ENCODE results near the gene GOLGA8B. TPM values are rescaled to one million over a fixed set of nuclear protein-coding genes. Genes with fewer than 3 reads are reported as not detected.

GOLGA8B gene
- total and polyA plus RNA-seq, 2 of the 8 experiments (the other 6 are each of a cell fraction or from before 2014, with no cell fraction given), result 14.1 to 23.3 TPM

DNA sequence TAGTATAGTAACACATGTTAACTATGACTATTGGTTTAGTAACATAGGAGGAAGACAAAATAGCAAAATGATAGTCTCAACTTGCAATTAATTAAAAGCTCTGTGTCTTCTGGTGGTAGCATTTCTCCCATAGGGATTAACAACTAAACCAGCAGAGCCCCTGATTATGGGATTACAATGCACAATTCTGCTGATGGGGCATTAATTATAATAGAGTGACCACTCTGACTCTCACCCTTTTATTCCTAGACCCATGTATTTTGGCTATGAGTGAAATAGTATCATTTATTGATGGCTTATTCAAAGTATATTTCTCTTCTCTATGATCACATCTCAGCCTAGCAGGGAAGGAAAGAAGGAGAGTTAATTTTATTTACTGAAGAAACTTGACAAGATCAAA, 17.5 kb upstream of the GOLGA8B start:
- H3K27ac ChIP-seq (ENCODE audit: low read depth, low read length), result no peak overlapping the region
- no peak overlapping the region for H3K9ac ChIP-seq (replicated peaks in 1 of 4; ENCODE audit: extremely low read depth in 1 of 4, low read depth in 3 of 4, low read length in 3 of 4)
- FAIRE-seq (no peak), DNase-seq (ENCODE audit: low read depth in 1 of 2, low spot score in 2 of 2) (no peak)
- no peak overlapping the region for H4K91ac ChIP-seq (replicated peaks; ENCODE audit: insufficient read length, low read length)
- no peak overlapping the region for H2BK20ac ChIP-seq (ENCODE audit: low read length)
- no peak overlapping the region for H2AFZ ChIP-seq (ENCODE audit: low read length)
- TF ChIP-seq POLR2AphosphoS5 (IDR thresholded peaks at IDR 0.05; ENCODE audit: low read depth, low read length) (no peak), SP2 (IDR thresholded peaks at IDR 0.05; ENCODE audit: low read length) (no peak), ASH2L (IDR thresholded peaks at IDR 0.05; ENCODE audit: low read length) (no peak), MAFK (IDR thresholded peaks at IDR 0.05; ENCODE audit: low read depth, low read length) (peak; percentile 7; the same call in 1 of the 2 replicates)
- TF ChIP-seq, protein P1, sequence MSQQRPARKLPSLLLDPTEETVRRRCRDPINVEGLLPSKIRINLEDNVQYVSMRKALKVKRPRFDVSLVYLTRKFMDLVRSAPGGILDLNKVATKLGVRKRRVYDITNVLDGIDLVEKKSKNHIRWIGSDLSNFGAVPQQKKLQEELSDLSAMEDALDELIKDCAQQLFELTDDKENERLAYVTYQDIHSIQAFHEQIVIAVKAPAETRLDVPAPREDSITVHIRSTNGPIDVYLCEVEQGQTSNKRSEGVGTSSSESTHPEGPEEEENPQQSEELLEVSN (IDR thresholded peaks at IDR 0.05), result no peak
- H3K4ac ChIP-seq (replicated peaks; ENCODE audit: insufficient read length, low read depth, low read length), result no peak overlapping the region
- no peak overlapping the region for H3K18ac ChIP-seq (ENCODE audit: extremely low read depth, low read length)
- POLR2A ChIA-PET (ENCODE audit: partially characterized antibody), result no interaction called here
- H4K20me1 ChIP-seq (replicated peaks in 1 of 2; ENCODE audit: control insufficient read depth in 1 of 2, insufficient read depth in 2 of 2, low read length in 2 of 2), result no peaks in the 10 kb centered on the region
- H3K79me1 ChIP-seq (ENCODE audit: low read depth, low read length), result no peaks in the 10 kb centered on the region
- no peak overlapping the region for H3K14ac ChIP-seq (ENCODE audit: insufficient read length)
- H3K9me3 ChIP-seq (ENCODE audit: insufficient read depth in 2 of 2, low read depth in 1 of 2, low read length in 1 of 2), result no peaks in the 10 kb centered on the region
- H3K56ac ChIP-seq (replicated peaks; ENCODE audit: insufficient read length, low read depth, low read length), result no peak overlapping the region
- H3K23me2 ChIP-seq (ENCODE audit: low read depth, low read length), result no peaks in the 10 kb centered on the region
- H2BK120ac ChIP-seq (replicated peaks; ENCODE audit: low read depth, low read length), result no peak overlapping the region
- CTCF ChIA-PET (ENCODE audit: partially characterized antibody), result no interaction called here
- no peak overlapping the region for H4K5ac ChIP-seq (ENCODE audit: insufficient read length, low read depth, low read length)
- H3K79me2 ChIP-seq (ENCODE audit: control insufficient read depth in 1 of 2, insufficient read depth in 2 of 2, low read length in 2 of 2), result no peaks in the 10 kb centered on the region
- H3K4me1 ChIP-seq (replicated peaks in 1 of 4; ENCODE audit: control insufficient read depth in 3 of 4, insufficient read depth in 4 of 4, low read length in 3 of 4), result no peaks in the 10 kb centered on the region
- H3K36me3 ChIP-seq (ENCODE audit: control insufficient read depth in 2 of 4, insufficient read depth in 4 of 4, low read length in 3 of 4), result no peaks in the 10 kb centered on the region
- H3K4me3 ChIP-seq (ENCODE audit: extremely low read depth in 1 of 4, insufficient read depth in 2 of 4, low read depth in 3 of 4, low read length in 4 of 4), result no peak overlapping the region
- H4K8ac ChIP-seq (ENCODE audit: extremely low read depth, insufficient read depth, low read length), result no peak overlapping the region
- H2BK15ac ChIP-seq (ENCODE audit: low read length), result no peak overlapping the region
- no peak overlapping the region for H3K23ac ChIP-seq (ENCODE audit: insufficient read length)
- H3K27me3 ChIP-seq (replicated peaks in 1 of 4; ENCODE audit: control insufficient read depth in 3 of 4, extremely low read depth in 1 of 4, insufficient read depth in 3 of 4, low read length in 3 of 4), result no peaks in the 10 kb centered on the region
- no peak overlapping the region for H3K4me2 ChIP-seq (ENCODE audit: insufficient read depth in 1 of 2, low read depth in 2 of 2, low read length in 2 of 2)
- no peak overlapping the region for H2AK5ac ChIP-seq (ENCODE audit: low read depth, low read length)
- H2BK5ac ChIP-seq (ENCODE audit: low read depth, low read length), result no peak overlapping the region
- no peak overlapping the region for H2BK12ac ChIP-seq (ENCODE audit: low read depth, low read length)
